HEK293T (cell line): ENCODE measurements around the gene THEMIS.

Source experiments
- ARNT ChIP-seq: fragments of 450-650 bp; IDR thresholded peaks from 2 replicates; pipeline ENCODE4 v1.6.1; 2017; ENCODE audit warnings: mild to moderate bottlenecking
- BHLHE40 ChIP-seq: fragments of 450-650 bp; IDR thresholded peaks from 2 replicates; pipeline ENCODE4 v1.6.1; 2016; ENCODE audit warnings: mild to moderate bottlenecking, moderate library complexity, borderline replicate concordance
- FOXA1 ChIP-seq: fragments of 450-650 bp; IDR thresholded peaks from 2 replicates; pipeline ENCODE4 v1.6.1; 2016; ENCODE audit warnings: mild to moderate bottlenecking
- FOXK2 ChIP-seq: fragments of 450-650 bp; IDR thresholded peaks from 2 replicates; pipeline ENCODE4 v1.6.1; 2016; ENCODE audit warnings: mild to moderate bottlenecking
- FOXM1 ChIP-seq: fragments of 450-650 bp; IDR thresholded peaks from 2 replicates; pipeline ENCODE4 v1.6.1; 2017; ENCODE audit warnings: mild to moderate bottlenecking, borderline replicate concordance
- HDGF ChIP-seq: fragments of 450-650 bp; IDR thresholded peaks from 2 replicates; pipeline ENCODE4 v1.6.1; 2017; ENCODE audit warnings: antibody characterized with exemption, borderline replicate concordance
- PKNOX1 ChIP-seq: fragments of 450-650 bp; IDR thresholded peaks from 2 replicates; pipeline ENCODE4 v1.6.1; 2016
- SP1 ChIP-seq: fragments of 450-650 bp; IDR thresholded peaks from 2 replicates; pipeline ENCODE4 v1.6.1; 2017
- SUZ12 ChIP-seq: fragments of 450-650 bp; IDR thresholded peaks from 2 replicates; pipeline ENCODE4 v1.6.1; 2016; ENCODE audit warnings: mild to moderate bottlenecking
- TARDBP ChIP-seq: fragments of 450-650 bp; IDR thresholded peaks from 2 replicates; pipeline ENCODE4 v1.6.1; 2016
- ZNF384 ChIP-seq: fragments of 450-650 bp; IDR thresholded peaks from 2 replicates; pipeline ENCODE4 v1.6.1; 2016

- TF ChIP-seq BHLHE40 (no peak), SP1 (no peak), FOXM1 (no peak), TARDBP (no peak), HDGF (no peak), SUZ12 (no peak), ZNF384 (no peak), ARNT (no peak), PKNOX1 (no peak), FOXK2 (no peak), FOXA1 (no peak)
These were observed 108.9 kb downstream of the THEMIS start for GRCh38 chr6:127791779-127792528.
